Epithelial cell of prostate (primary cell): ENCODE data around the gene ATP6V1A.
"Not testable (repeated sequence)": the region's sequence is repeated elsewhere in the genome, so short reads cannot be mapped to it uniquely, and the experiment has no call there.

ENCODE experiments used
- DNase-seq: peaks from one replicate; pipeline ENCODE4 v3.0.0-alpha.2; 2011; ENCODE audit warnings: low read depth, low spot score
- H3K27ac ChIP-seq: fragments of 450-650 bp; 2 replicates; pipeline ENCODE4 v1.5.1; 2017; ENCODE audit warnings: mild to moderate bottlenecking

ATP6V1A gene

GRCh38 chr3:113812854-113813253, 66.0 kb downstream of the ATP6V1A start:
- no peak overlapping the region for H3K27ac ChIP-seq
- DNase-seq = no peak

DNA sequence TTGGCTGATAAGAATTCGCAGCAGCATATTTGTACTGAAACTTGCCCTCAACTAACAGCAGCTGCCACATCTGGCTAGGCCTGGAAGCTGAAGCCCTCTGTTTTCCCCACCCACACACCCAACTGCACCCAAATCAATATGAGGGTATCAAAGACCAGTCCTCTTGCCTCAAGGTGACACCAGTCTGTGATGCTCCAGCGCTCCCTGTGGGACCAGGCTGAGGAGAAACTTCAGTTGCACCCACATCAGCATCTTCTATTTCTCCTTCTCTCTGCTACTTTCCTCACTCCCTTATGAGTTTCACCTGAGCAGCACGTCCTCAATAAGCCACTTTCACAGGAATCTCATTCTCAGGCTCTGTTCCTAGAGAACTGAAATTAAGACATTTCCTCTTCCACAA, 73.0 kb downstream of the ATP6V1A start:
- no peak for DNase-seq
- H3K27ac ChIP-seq = no peak overlapping the region

DNA sequence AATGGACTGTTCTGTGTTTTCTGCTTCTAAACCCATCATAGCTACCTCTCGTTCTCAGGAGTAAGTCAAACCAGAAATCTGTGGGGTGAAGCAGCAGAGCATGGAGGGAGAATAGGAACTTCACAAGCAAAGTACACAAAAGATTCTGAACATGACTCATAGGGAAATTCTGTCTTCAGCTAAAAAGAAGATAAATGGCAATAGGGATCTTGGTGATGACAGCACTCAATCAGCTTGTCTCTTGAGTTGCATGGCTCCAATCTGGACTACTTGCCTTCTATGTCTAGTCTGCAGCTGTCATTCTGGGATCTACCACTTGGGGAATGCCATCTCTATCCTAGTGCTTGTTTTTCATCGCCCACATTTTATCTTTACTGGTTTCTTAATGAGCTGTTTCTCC, 78.3 kb downstream of the ATP6V1A start:
- no peak for DNase-seq
- H3K27ac ChIP-seq = no peak overlapping the region

- DNase-seq = no peak
- H3K27ac ChIP-seq = no peak overlapping the region
Measured at GRCh38 chr3:113828600-113828999, 81.8 kb downstream of the ATP6V1A start.

GRCh38 chr3:113829576-113830354, 82.9 kb downstream of the ATP6V1A start:
- H3K27ac ChIP-seq = peak overlapping the region; percentile 63
- DNase-seq = no peak

DNA sequence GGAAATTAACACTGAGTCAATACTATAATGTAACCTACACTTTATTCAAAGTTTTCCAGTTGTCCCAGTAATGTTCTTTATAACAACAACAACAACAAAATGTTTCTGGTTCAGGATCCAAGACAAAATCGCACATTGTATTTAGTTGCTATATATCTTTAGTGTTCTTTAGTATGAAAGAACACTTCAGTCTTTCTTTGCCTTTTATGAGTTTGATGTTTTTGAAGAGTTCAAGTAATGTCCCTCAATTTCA, 84.2 kb downstream of the ATP6V1A start:
- peak overlapping the region; percentile 63 for H3K27ac ChIP-seq

DNA sequence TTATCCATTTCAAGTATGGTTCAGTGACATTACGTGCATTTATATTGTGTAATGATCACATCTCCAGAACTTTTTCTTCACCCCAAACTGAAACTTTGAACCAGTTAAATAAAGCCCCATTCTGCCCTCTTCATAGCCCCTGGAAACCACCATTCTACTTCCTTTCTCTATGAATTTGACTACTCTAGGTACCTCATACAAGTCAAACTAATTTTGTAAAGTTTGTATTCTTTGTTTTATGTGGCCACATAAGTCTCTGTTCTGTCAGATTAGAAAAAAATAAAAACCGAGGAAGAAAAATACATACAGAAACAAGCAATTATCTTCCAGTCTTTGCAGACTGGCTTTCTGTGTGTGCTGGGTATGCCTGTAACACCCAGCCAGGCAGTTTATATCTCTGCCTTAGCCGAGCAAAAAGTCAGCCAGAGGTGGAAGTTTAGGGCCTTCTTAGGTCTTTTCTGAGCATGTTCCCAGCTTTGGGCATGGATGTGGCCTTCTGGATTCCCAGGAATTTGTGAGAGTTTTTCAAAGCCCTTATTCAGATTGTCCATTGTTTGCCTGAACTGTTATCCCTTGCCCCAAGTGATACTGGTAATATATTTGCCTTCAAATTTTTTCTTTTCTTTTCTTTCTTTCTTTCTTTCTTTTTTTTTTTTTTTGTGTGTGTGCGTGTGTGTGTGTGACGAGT, 85.8 kb downstream of the ATP6V1A start:
- H3K27ac ChIP-seq = no peak overlapping the region
- DNase-seq = no peak

More for the DNA sequence above, 84.2 kb downstream of the ATP6V1A start:
- DNase-seq = no peak

DNA sequence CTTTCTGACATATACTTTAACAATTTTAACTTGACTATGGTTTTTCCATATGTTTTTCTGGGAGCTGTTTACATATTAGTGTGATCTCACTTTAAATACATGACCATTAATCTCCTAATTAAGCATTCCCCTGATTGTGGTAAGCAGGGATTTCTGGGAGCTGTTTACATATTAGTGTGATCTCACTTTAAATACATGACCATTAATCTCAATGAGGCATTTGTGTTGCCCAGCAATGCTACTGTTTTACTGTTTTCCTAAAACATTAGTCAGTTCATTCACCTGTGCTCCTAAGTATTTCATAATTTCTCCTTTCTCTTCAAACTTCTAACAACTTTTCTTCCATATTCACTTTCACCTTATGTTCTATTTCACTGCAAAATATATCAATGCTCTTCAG, 88.1 kb downstream of the ATP6V1A start:
- no peak for DNase-seq
- peak overlapping the region; percentile 2 for H3K27ac ChIP-seq

- DNase-seq = no peak
- no peak within 1 kb of the TSS for H3K27ac ChIP-seq
Measured at GRCh38 chr3:113838631-113839209, 91.9 kb downstream of the ATP6V1A start, which contains the start of gene GRAMD1C. GRAMD1C (plus strand) TSS chr3:113838788; CDS start chr3:113838910, 122 bp downstream.

- no peak for DNase-seq
- no peak overlapping the region for H3K27ac ChIP-seq
Measured at GRCh38 chr3:113839551-113839950, 92.7 kb downstream of the ATP6V1A start.

GRCh38 chr3:113844622-113845222, 97.9 kb downstream of the ATP6V1A start:
- no peak for DNase-seq
- H3K27ac ChIP-seq = no peak overlapping the region

GRCh38 chr3:113847247-113847646, 100.4 kb downstream of the ATP6V1A start:
- no peak for DNase-seq
- peak overlapping the region; percentile 63 for H3K27ac ChIP-seq

- H3K27ac ChIP-seq = peak overlapping the region; percentile 63
- DNase-seq = peak; percentile 86
Measured at GRCh38 chr3:113847664-113848461, 101.0 kb downstream of the ATP6V1A start.

DNA sequence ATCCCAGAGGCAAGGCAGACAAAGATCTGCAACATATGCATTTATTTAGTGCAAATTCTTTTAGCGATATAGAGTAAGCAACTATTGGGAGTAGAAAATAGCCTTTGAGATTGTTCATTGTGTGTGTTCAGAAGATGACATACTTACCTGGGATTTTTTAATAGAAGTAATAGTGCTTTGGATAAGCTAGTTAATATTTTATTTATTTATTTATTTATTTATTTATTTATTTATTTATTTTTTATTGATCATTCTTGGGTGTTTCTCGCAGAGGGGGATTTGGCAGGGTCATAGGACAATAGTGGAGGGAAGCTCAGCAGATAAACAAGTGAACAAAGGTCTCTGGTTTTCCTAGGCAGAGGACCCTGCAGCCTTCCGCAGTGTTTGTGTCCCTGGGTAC, 102.2 kb downstream of the ATP6V1A start:
- DNase-seq, H3K27ac ChIP-seq: not testable (repeated sequence)

DNA sequence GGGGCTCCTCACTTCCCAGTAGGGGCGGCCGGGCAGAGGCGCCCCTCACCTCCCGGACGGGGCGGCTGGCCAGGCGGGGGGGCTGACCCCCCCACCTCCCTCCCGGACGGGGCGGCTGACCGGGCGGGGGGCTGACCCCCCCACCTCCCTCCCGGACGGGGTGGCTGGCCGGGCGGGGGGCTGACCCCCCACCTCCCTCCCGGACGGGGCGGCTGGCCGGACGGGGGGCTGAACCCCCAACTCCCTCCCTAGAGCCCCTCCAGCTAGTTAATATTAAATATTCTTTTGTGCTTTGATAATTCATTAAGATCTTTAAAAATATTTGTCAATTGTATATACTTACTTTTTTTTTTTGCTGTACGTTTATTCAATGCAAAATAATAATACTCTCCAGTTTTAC, 103.0 kb downstream of the ATP6V1A start:
- DNase-seq, H3K27ac ChIP-seq: not testable (repeated sequence)

DNA sequence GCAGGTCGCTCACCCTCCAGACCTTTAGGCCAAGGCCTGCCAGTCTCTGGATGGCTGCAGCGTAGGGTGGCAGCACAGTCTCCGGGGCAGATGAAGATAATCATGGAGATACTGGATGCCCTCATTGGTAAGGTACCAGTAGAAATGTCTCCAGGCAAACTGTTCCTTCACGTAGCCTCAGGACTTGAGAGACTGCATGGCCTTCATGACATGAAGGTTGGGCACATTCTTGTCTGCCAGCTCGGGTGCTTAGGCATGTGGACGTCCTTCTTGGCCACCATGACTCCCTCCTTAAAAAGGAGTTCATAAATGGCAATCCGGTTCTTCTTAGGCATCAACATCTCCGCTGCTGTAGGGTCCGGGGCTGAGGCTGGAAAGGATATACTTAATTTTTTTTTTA, 103.6 kb downstream of the ATP6V1A start:
- H3K27ac ChIP-seq, DNase-seq: not testable (repeated sequence)

- H3K27ac ChIP-seq = no peak overlapping the region
- DNase-seq = no peak
Measured at GRCh38 chr3:113852506-113852905, 105.7 kb downstream of the ATP6V1A start.
